CD4-positive, alpha-beta T cell treated with Interleukin-15 for 1 hour (primary cell): Measurements from ENCODE around the gene PAX6.

ENCODE experiments used
- DNase-seq: peaks from one replicate; pipeline ENCODE4 v3.0.0-alpha.2; 2020

PAX6 gene

DNA sequence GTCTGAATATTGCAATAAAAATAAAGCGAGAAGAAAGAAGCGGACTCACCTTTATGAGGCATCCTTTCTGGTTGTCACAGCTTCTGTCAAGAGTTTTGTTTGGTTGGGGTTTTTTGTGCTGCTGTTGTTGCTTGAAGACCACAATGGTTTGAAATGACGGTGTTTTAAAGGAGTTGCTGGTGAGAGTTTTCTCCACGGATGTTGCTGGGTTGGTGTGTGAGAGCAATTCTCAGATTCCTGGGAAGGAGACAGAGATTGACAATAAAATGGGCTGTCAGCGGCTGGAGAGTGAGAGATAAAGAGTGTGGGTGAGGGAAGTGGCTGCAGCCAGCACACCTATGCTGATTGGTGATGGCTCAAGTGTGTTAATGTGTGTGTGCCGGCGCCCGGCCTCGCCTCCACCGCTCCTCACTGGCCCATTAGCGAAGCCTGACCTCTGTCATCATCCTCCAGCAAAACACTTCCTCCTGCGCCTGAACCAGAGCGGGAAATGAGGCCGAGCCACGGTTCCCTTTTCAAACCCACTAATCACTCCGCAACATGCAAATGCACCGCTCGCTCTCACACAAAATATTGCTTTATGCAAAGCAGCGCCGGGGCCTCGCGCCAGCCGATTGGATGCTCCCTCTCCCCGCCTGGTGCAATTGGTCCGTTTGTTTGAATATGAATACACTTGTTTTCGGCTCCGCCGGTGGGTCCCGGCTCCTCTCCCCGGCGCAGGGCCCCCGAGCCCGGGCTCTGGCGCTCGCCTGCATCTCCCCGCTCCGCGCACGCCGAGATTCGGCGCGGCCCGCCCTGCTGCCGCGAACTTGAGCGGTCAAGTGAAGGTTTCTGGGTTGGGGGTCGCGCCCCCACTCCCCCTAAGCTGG is at the start of gene PAX6:
PAX6 (minus strand) TSS at position 544 of the 869 bp plus-strand sequence. CDS start 4,911 bp downstream, outside the sequence.
- peak; percentile 66 for DNase-seq

GRCh38 chr11:31860391-31860790 is 49.3 kb upstream of the PAX6 start:
- no peak for DNase-seq

- no peak for DNase-seq
Observed at GRCh38 chr11:31856248-31856647, 45.1 kb upstream of the PAX6 start.

DNA sequence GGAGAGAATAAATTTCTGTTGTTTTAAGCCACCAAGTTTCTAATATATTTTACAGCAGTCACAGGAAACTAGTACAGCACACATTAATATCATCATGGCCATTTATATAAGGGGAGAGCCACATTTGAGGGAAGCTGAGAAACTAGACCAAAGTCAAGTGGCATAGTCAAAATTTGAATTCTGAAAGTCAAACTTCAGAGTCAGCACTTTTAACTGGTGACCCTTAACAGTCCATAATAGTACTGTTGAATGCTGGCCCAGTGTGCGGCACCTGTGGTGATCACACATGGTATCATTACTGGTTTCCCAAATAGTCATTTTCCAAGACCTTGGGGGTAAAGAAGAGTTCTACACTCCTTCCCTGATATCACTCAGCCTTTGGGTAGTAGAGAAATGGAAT is 44.3 kb upstream of the PAX6 start:
- no peak for DNase-seq

DNA sequence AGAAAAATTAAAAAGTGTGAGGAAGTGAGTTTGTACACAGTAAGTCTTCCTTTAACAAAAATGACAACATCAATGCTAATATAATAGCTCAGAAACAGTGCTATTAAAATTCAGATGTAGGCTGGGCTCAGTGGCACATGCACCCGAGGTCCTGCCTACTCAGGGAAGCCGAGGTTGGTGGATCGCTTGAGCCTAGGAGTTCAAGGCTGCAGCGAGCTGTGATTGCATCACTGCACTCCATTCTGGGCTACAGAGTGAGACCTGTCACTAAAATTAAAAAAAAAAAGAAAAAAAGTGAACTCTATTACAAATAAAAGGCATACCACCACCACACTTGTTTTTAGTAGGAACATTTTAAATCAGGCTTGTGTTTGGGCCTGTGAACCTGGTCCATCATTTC is 39.2 kb upstream of the PAX6 start:
- DNase-seq = no peak

- no peak for DNase-seq
Observed at GRCh38 chr11:31847761-31848160, 36.6 kb upstream of the PAX6 start.

GRCh38 chr11:31845331-31845730 is 34.2 kb upstream of the PAX6 start:
- no peak for DNase-seq

DNA sequence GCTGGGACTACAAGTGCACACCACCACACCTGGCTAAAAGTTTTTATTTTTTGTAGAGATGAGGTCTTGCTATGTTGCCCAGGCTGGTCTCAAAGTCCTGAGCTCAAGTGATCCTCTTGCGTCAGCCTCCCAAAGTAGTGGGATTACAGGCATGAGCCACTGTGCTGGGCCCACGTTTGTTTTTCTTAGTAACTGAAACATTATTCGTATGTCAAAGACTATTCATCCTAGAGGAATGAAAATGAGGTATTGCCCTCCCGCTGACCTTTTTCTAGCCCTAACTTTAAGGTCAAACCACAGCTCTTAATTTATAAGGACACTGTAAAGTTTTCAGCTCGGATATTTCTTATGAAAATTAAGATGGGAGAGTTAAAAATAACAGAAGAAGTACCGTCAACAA is 33.2 kb upstream of the PAX6 start:
- DNase-seq = no peak

GRCh38 chr11:31841435-31841834 is 30.3 kb upstream of the PAX6 start:
- DNase-seq = no peak

- DNase-seq = no peak
Observed at GRCh38 chr11:31834237-31834636, 23.1 kb upstream of the PAX6 start.

DNA sequence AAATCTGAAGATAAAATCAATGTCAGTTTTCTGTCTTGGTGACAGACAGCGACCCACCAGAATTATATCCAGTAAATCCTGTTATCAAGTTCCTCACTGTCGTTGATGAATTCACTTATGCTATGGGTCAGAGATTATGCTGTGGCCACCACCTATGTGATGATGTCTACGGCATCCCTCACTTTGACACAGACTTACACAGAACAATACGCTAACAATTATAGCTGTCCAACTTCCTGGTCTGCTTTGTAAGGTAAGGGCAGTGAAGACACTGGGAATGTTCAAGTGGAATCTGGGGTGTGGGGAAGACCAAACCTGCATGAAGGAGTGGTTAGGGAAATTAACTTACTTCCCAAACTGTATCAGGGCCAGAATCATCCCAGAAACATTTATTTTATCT is 19.3 kb upstream of the PAX6 start:
- no peak for DNase-seq

DNA sequence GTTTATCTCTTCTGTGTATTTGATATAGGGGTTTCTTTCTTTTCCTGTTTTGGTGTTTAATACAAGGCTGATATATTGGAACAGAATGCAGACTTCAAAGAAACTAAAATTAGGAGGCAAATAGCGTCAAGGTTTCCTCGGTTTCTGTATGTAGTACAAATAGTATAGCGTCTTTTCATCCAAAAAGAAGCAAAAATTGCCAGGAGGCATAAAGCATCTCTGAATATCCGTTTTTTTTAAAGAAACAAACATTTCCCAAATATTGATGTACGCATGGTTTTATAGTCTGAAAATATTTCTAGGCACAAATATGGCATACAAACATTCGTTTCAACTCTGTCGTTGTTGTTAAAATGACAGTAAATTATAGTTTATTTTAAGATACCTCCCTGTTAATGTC is 17.1 kb upstream of the PAX6 start:
- no peak for DNase-seq

DNA sequence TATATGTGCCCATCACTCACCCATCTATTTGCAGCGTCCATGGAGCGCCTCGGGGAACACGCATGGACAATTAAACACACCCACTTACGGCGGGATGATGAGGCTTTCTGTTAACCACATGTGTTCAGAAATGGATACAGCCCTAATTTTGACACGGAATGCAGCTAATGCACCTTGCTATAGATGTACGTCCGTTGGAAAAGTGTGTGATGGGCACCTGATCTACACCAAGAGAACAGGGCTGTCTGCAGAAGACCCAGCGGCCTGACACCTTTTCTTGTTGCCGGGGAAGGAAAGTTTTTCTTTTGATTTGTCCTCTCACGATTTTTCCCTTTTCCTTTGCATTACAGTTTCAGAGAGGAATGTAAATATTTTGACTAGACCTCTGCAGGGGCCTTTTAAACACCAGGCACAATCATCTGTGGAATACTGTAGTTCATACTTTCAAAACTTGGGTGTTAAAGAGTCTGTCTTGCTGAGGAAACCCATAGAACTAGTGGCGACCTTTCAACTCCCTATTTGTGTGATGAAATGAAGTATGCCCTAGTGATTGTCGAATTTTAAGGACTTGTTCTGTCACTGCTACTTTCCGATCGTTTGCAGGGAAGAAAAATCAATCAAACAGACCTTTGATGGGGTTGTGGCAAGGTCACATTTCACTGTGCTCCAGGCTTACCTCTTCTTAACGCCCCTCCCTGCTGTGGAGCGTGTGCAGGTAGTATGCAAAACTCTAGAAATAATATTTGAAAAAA is 16.5 kb upstream of the PAX6 start:
- no peak for DNase-seq

- DNase-seq = no peak
Observed at GRCh38 chr11:31826536-31827438, 15.7 kb upstream of the PAX6 start.

DNA sequence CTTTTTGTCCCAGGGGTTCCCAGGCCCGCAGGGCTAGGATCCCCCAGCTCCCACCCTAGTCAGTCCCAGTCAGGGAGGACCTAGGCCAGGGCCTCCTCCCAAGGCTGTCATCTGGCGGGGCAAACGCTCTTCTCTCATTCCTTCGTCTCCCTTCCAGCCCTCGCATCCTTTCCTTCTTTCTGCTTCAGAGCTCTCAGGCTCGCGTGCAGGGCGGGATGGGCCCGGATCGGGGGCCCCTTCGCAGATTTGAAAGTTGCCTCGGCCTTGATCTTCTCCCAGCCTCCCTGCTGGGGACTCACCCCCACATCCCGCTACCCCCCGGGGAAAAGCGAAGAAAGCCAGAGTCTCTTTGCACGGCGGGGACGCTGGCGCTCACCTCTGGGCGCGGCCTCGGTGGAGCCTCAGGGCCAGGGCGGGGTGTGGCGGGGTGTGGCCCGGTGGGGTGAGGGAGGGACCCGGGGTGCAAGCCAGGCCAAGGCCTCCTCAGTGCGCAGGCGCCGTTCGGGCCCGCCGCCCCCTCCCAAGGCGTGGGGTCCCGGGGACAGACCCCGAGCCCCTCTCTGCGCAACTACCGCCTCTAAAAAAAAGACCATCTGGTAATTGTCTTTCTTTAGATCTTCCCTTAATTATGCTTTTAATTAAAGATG is 14.8 kb upstream of the PAX6 start:
- DNase-seq = no peak

GRCh38 chr11:31824879-31825837 is 14.0 kb upstream of the PAX6 start:
- DNase-seq = no peak

GRCh38 chr11:31824332-31824878 is 13.3 kb upstream of the PAX6 start:
- DNase-seq = no peak

GRCh38 chr11:31823644-31824331 is 12.7 kb upstream of the PAX6 start:
- no peak for DNase-seq

- no peak for DNase-seq
Observed at GRCh38 chr11:31822927-31823643, 12.0 kb upstream of the PAX6 start.
